Measurements from ENCODE around the gene TUBB2B. TPM values are rescaled to one million over a fixed set of nuclear protein-coding genes. Genes with fewer than 3 reads are reported as not detected.
"Not testable (repeated sequence)": the region's sequence is repeated elsewhere in the genome, so short reads cannot be mapped to it uniquely, and the experiment has no call there.

The TUBB2B gene
- total and polyA plus RNA-seq, 2 experiments from 2014 or later, result 355 to 794 TPM

DNA sequence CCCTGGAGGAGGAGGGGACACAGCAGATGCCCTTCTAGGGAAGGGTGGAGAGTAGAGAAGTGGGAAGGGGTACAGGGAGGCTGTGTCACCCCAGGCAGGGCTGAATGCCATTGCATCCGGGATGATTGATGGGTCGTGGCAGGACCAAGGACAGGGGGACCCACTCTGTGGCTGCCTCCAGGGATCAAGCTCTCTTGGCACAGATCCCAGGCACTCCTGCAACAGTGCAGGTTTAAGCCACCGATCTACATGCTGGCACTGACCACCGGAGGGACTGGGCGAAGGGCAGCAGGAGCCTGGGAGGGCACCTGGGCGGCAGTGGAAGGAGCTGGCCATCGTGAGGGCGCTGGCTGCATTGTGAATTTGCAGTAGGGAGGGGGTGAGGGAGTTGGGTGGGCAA, 47.5 kb downstream of the TUBB2B start:
- H3K9me3 Mint-ChIP-seq; H3F3A ChIP-seq (replicated peaks; ENCODE audit: low read depth); H4K20me1 ChIP-seq (replicated peaks; ENCODE audit: insufficient read depth); H3K27me3 ChIP-seq (ENCODE audit: insufficient read depth); DNase-seq (ENCODE audit: low spot score); H3K27me3 Mint-ChIP-seq (ENCODE audit: insufficient read depth, low read depth, poor library complexity); H2AFZ ChIP-seq; H3K9me2 ChIP-seq (ENCODE audit: insufficient read depth); H3K27ac Mint-ChIP-seq; H3K4me2 ChIP-seq; H3K36me3 ChIP-seq (ENCODE audit: insufficient read depth); H3K36me3 Mint-ChIP-seq (ENCODE audit: low read depth); H3K27ac ChIP-seq (ENCODE audit: low read depth); H3K79me2 ChIP-seq (replicated peaks; ENCODE audit: insufficient read depth): not testable (repeated sequence)
- peak; percentile 84 for ATAC-seq
- Histone ChIP-seq H3K4me3 (peak overlapping the region; percentile 38; the same call in 1 of the 2 replicates), H3K4me1 (ENCODE audit: insufficient read depth) (peaks cover 11% of the 10 kb centered on the region)
- TF ChIP-seq, protein P1, sequence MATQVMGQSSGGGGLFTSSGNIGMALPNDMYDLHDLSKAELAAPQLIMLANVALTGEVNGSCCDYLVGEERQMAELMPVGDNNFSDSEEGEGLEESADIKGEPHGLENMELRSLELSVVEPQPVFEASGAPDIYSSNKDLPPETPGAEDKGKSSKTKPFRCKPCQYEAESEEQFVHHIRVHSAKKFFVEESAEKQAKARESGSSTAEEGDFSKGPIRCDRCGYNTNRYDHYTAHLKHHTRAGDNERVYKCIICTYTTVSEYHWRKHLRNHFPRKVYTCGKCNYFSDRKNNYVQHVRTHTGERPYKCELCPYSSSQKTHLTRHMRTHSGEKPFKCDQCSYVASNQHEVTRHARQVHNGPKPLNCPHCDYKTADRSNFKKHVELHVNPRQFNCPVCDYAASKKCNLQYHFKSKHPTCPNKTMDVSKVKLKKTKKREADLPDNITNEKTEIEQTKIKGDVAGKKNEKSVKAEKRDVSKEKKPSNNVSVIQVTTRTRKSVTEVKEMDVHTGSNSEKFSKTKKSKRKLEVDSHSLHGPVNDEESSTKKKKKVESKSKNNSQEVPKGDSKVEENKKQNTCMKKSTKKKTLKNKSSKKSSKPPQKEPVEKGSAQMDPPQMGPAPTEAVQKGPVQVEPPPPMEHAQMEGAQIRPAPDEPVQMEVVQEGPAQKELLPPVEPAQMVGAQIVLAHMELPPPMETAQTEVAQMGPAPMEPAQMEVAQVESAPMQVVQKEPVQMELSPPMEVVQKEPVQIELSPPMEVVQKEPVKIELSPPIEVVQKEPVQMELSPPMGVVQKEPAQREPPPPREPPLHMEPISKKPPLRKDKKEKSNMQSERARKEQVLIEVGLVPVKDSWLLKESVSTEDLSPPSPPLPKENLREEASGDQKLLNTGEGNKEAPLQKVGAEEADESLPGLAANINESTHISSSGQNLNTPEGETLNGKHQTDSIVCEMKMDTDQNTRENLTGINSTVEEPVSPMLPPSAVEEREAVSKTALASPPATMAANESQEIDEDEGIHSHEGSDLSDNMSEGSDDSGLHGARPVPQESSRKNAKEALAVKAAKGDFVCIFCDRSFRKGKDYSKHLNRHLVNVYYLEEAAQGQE (IDR thresholded peaks at IDR 0.05; ENCODE audit: unreplicated experiment), result peak; percentile 50
- Mint-ChIP-seq H3K4me1 (peaks cover 13% of the 10 kb centered on the region), H3K4me3 (peak overlapping the region; percentile 72; the same call in 2 of the 3 replicates)

DNA sequence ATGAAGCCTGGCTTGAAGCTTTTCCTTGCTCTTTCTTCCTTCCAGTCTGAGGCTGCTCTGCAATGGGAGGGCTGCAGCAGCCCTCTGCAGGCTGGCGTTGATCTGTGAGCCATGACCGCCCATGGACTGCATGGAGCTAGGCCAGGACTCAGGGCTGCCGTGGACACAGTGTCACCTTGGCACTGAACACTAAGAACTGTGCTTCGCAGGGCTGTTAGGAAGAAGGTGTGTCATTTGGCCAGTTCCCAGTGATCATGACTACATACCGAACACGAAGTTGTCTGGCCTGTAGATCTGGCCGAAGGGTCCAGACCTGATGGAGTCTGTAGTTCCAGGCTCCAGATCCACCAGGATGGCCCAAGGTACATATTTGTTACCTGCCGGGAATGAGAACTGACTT, 48.8 kb downstream of the TUBB2B start:
- not testable (repeated sequence) for H3K36me3 Mint-ChIP-seq (ENCODE audit: low read depth); H3K27me3 ChIP-seq (ENCODE audit: insufficient read depth); DNase-seq (ENCODE audit: low spot score); H3K27ac Mint-ChIP-seq; H4K20me1 ChIP-seq (replicated peaks; ENCODE audit: insufficient read depth); H3K27ac ChIP-seq (ENCODE audit: low read depth); H3F3A ChIP-seq (replicated peaks; ENCODE audit: low read depth); H3K4me2 ChIP-seq; ATAC-seq; H2AFZ ChIP-seq; H3K79me2 ChIP-seq (replicated peaks; ENCODE audit: insufficient read depth); H3K27me3 Mint-ChIP-seq (ENCODE audit: insufficient read depth, low read depth, poor library complexity); H3K4me3 Mint-ChIP-seq; H3K36me3 ChIP-seq (ENCODE audit: insufficient read depth); H3K9me2 ChIP-seq (ENCODE audit: insufficient read depth); H3K4me3 ChIP-seq; H3K9me3 Mint-ChIP-seq
- H3K4me1 Mint-ChIP-seq, result peaks cover 15% of the 10 kb centered on the region
- H3K4me1 ChIP-seq (ENCODE audit: insufficient read depth), result peaks cover 14% of the 10 kb centered on the region

DNA sequence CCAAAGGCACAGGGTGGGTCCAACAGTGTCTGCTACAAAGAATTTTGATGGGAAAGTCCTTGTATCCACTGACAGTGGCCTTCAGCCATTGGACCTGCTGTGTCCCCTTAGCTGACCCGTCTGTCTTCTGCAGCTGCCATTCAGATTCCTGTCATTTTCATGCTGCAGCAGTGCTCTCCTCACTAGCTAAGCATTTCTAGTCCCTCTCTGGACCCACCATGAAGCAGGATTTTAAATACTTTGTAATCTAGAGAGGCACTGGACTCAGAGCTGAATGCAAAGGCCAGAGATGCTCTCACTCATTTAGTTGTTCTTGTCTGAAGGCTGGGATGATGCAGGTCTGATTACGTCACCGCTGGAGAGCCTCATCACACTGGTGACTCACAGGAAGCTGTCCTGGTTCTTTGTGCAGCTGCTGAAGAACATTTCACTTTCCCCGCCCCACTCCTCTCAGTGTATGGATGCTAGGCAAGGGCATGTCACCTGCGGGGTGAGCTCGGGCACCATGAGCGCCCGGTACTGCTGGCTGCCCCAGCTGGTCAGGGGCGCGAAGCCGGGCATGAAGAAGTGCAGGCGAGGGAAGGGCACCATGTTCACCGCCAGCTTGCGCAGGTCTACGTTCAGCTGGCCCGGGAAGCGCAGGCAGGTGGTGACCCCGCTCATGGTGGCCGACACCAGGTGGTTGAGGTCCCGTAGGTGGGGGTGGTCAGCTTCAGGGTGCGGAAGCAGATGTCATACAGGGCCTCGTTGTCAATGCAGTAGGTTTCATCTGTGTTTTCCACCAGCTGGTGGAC, 50.7 kb downstream of the TUBB2B start:
- no peak overlapping the region for H3K27ac Mint-ChIP-seq
- peaks cover 2% of the 10 kb centered on the region; the same call in 2 of the 3 replicates for H3K36me3 Mint-ChIP-seq (ENCODE audit: low read depth)
- no peak overlapping the region for H3K27ac ChIP-seq (ENCODE audit: low read depth)
- TF ChIP-seq EZH2 (IDR thresholded peaks at IDR 0.05; ENCODE audit: low read depth, unreplicated experiment) (no peak), JUNB (IDR thresholded peaks at IDR 0.05; ENCODE audit: unreplicated experiment) (no peak), ZNF331 (CRISPR knock-in tag; IDR thresholded peaks at IDR 0.05; ENCODE audit: low read depth) (no peak), CREB1 (CRISPR knock-in tag; IDR thresholded peaks at IDR 0.05; ENCODE audit: low read depth) (no peak)
- TF ChIP-seq, protein P2, sequence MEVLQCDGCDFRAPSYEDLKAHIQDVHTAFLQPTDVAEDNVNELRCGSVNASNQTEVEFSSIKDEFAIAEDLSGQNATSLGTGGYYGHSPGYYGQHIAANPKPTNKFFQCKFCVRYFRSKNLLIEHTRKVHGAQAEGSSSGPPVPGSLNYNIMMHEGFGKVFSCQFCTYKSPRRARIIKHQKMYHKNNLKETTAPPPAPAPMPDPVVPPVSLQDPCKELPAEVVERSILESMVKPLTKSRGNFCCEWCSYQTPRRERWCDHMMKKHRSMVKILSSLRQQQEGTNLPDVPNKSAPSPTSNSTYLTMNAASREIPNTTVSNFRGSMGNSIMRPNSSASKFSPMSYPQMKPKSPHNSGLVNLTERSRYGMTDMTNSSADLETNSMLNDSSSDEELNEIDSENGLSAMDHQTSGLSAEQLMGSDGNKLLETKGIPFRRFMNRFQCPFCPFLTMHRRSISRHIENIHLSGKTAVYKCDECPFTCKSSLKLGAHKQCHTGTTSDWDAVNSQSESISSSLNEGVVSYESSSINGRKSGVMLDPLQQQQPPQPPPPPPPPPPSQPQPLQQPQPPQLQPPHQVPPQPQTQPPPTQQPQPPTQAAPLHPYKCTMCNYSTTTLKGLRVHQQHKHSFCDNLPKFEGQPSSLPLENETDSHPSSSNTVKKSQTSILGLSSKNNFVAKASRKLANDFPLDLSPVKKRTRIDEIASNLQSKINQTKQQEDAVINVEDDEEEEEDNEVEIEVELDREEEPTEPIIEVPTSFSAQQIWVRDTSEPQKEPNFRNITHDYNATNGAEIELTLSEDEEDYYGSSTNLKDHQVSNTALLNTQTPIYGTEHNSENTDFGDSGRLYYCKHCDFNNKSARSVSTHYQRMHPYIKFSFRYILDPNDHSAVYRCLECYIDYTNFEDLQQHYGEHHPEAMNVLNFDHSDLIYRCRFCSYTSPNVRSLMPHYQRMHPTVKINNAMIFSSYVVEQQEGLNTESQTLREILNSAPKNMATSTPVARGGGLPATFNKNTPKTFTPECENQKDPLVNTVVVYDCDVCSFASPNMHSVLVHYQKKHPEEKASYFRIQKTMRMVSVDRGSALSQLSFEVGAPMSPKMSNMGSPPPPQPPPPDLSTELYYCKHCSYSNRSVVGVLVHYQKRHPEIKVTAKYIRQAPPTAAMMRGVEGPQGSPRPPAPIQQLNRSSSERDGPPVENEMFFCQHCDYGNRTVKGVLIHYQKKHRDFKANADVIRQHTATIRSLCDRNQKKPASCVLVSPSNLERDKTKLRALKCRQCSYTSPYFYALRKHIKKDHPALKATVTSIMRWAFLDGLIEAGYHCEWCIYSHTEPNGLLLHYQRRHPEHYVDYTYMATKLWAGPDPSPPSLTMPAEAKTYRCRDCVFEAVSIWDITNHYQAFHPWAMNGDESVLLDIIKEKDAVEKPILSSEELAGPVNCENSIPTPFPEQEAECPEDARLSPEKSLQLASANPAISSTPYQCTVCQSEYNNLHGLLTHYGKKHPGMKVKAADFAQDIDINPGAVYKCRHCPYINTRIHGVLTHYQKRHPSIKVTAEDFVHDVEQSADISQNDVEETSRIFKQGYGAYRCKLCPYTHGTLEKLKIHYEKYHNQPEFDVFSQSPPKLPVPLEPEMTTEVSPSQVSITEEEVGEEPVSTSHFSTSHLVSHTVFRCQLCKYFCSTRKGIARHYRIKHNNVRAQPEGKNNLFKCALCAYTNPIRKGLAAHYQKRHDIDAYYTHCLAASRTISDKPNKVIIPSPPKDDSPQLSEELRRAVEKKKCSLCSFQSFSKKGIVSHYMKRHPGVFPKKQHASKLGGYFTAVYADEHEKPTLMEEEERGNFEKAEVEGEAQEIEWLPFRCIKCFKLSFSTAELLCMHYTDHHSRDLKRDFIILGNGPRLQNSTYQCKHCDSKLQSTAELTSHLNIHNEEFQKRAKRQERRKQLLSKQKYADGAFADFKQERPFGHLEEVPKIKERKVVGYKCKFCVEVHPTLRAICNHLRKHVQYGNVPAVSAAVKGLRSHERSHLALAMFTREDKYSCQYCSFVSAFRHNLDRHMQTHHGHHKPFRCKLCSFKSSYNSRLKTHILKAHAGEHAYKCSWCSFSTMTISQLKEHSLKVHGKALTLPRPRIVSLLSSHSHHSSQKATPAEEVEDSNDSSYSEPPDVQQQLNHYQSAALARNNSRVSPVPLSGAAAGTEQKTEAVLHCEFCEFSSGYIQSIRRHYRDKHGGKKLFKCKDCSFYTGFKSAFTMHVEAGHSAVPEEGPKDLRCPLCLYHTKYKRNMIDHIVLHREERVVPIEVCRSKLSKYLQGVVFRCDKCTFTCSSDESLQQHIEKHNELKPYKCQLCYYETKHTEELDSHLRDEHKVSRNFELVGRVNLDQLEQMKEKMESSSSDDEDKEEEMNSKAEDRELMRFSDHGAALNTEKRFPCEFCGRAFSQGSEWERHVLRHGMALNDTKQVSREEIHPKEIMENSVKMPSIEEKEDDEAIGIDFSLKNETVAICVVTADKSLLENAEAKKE (CRISPR knock-in tag; IDR thresholded peaks at IDR 0.05), result no peak

More for the DNA sequence above, 50.7 kb downstream of the TUBB2B start:
- ATAC-seq (no peak), DNase-seq (ENCODE audit: low spot score) (no peak)
- peaks cover 10% of the 10 kb centered on the region for H3K27me3 Mint-ChIP-seq (ENCODE audit: insufficient read depth, low read depth, poor library complexity)
- Histone ChIP-seq H3F3A (replicated peaks; ENCODE audit: low read depth) (no peaks in the 10 kb centered on the region), H3K4me1 (ENCODE audit: insufficient read depth) (peaks cover 14% of the 10 kb centered on the region), H3K9me2 (ENCODE audit: insufficient read depth) (peaks cover 6% of the 10 kb centered on the region; the same call in 1 of the 2 replicates), H3K36me3 (ENCODE audit: insufficient read depth) (no peaks in the 10 kb centered on the region), H4K20me1 (replicated peaks; ENCODE audit: insufficient read depth) (no peaks in the 10 kb centered on the region), H2AFZ (no peak overlapping the region), H3K27me3 (ENCODE audit: insufficient read depth) (no peaks in the 10 kb centered on the region), H3K4me2 (no peak overlapping the region), H3K79me2 (replicated peaks; ENCODE audit: insufficient read depth) (no peaks in the 10 kb centered on the region), H3K4me3 (no peak overlapping the region)
- no peak overlapping the region for H3K4me3 Mint-ChIP-seq
- H3K9me3 Mint-ChIP-seq, result no peaks in the 10 kb centered on the region
- H3K4me1 Mint-ChIP-seq, result peaks cover 21% of the 10 kb centered on the region
